CD4-positive, CD25-positive, alpha-beta regulatory T cell (primary cell): ENCODE data around the gene CD80. TPM values are rescaled to one million over a fixed set of nuclear protein-coding genes. Genes with fewer than 3 reads are reported as not detected.

Source experiments
- ATAC-seq, 2 donors: fragments of 150-1000 bp; cut with Tn5 transposase; one replicate each; pipeline ENCODE4 v1.10.0; 2021; ENCODE audit warnings: low read depth in 2 of 2, moderate number of reproducible peaks in 2 of 2, moderate library complexity in 1 of 2
- DNase-seq, 3 donors: peaks; one replicate each; pipeline versions ENCODE4 v3.0.0 to v3.0.0-alpha.2; 2012 to 2022; ENCODE audit warnings: mixed read lengths in 1 of 3
- H3K27ac ChIP-seq: one replicate; pipeline ENCODE4 v1.7.0; 2013; ENCODE audit warnings: mild to moderate bottlenecking, low read length; ENCODE audit not compliant: insufficient read depth, poor library complexity, severe bottlenecking
- H3K27me3 ChIP-seq: one replicate; pipeline ENCODE4 v1.7.0; 2013; ENCODE audit warnings: low read length; ENCODE audit not compliant: control insufficient read depth, insufficient read depth
- H3K36me3 ChIP-seq: one replicate; pipeline ENCODE4 v1.7.0; 2013; ENCODE audit warnings: mild to moderate bottlenecking, low read length, moderate library complexity; ENCODE audit not compliant: control insufficient read depth, insufficient read depth
- H3K4me1 ChIP-seq: 2 replicates; pipeline ENCODE4 v1.7.0; 2013; ENCODE audit warnings: mild to moderate bottlenecking, low read length; ENCODE audit not compliant: insufficient read depth, control insufficient read depth, poor library complexity, severe bottlenecking
- H3K4me3 ChIP-seq: one replicate; pipeline ENCODE4 v1.7.0; 2013; ENCODE audit warnings: low read depth, mild to moderate bottlenecking, low read length, moderate library complexity
- H3K9me3 ChIP-seq, 2 experiments: 1 replicate in 1 of 2; 2 replicates in 1 of 2; pipeline ENCODE4 v1.7.0; 2013; ENCODE audit warnings: low read length in 2 of 2, mild to moderate bottlenecking in 1 of 2, moderate library complexity in 1 of 2; ENCODE audit not compliant: control insufficient read depth in 2 of 2
- H3K27ac Mint-ChIP-seq, 3 donors: one replicate each; pipeline ENCODE4 v1.8.0; 2020 to 2022; ENCODE audit warnings: mild to moderate bottlenecking in 3 of 3, mixed read lengths in 3 of 3, moderate library complexity in 2 of 3
- H3K27me3 Mint-ChIP-seq: one replicate; pipeline ENCODE4 v1.8.0; 2022; ENCODE audit warnings: mild to moderate bottlenecking, mixed read lengths
- H3K36me3 Mint-ChIP-seq: one replicate; pipeline ENCODE4 v1.8.0; 2020; ENCODE audit warnings: mixed read lengths
- H3K4me1 Mint-ChIP-seq, 4 donors: one replicate each; pipeline ENCODE4 v1.8.0; 2020 to 2022; ENCODE audit warnings: mixed read lengths in 4 of 4, mild to moderate bottlenecking in 1 of 4
- H3K4me3 Mint-ChIP-seq, 4 donors: one replicate each; pipeline ENCODE4 v1.8.0; 2020 to 2022; ENCODE audit warnings: mild to moderate bottlenecking in 4 of 4, mixed read lengths in 4 of 4, moderate library complexity in 3 of 4
- H3K9me3 Mint-ChIP-seq, 7 donors: one replicate each; pipeline ENCODE4 v1.8.0; 2020 to 2022; ENCODE audit warnings: mixed read lengths in 7 of 7, mild to moderate bottlenecking in 3 of 7, moderate library complexity in 2 of 7
- polyA plus RNA-seq, 4 donors: library from polyadenylated mRNA; unstranded; fragments of 300-500 nt; fragmentation: Illumina TruSeq; gene quantifications; one replicate each; pipeline ENCODE4 v1.2.3, GENCODE V29; 2021
- total RNA-seq: library from RNA; stranded (reverse); gene quantifications from one replicate; pipeline ENCODE4 v1.2.3, GENCODE V29; 2022

Gene CD80
- total RNA-seq (24.2 TPM), polyA plus RNA-seq (1 to 10 TPM in 3 of 4 donors, under 1 TPM in 1; 0.87 to 2.8 (median 1.9) TPM)

GRCh38 chr3:119559441-119559963 is at the start of gene CD80:
Gene CD80 (minus strand): TSS chr3:119559614. CDS start chr3:119557728, 1,886 bp downstream.
- peak within 1 kb of the TSS; percentile 57 for H3K27ac ChIP-seq
- Mint-ChIP-seq H3K27ac (peak within 1 kb of the TSS; percentile 58 to 81 (median 78)), H3K27me3 (no peaks in the 10 kb centered on the region), H3K4me1 (peaks cover 4 to 56% (median 30%) of the 10 kb centered on the region in 4 donors), H3K9me3 (peaks cover 0 to 3% (median 0%) of the 10 kb centered on the region in 7 donors), H3K36me3 (no peaks in the 10 kb centered on the region), H3K4me3 (peak within 1 kb of the TSS; percentile 19 to 86 (median 72))
- no peaks in the 10 kb centered on the region for H3K36me3 ChIP-seq
- H3K4me1 ChIP-seq: peaks cover 24% of the 10 kb centered on the region
- H3K4me3 ChIP-seq: peak within 1 kb of the TSS; percentile 85
- no peaks in the 10 kb centered on the region for H3K27me3 ChIP-seq
- DNase-seq (peak; percentile 38 to 93 (median 55)), ATAC-seq (peak; percentile 75)
- H3K9me3 ChIP-seq: no peaks in the 10 kb centered on the region

GRCh38 chr3:119608405-119609000 is 49.1 kb upstream of the CD80 start:
- Mint-ChIP-seq H3K27me3 (peaks cover 9% of the 10 kb centered on the region), H3K27ac (no peak overlapping the region), H3K4me1 (peaks cover 0 to 5% (median 0%) of the 10 kb centered on the region in 4 donors), H3K4me3 (no peak overlapping the region), H3K36me3 (no peaks in the 10 kb centered on the region), H3K9me3 (peaks cover 0 to 1% (median 0%) of the 10 kb centered on the region in 7 donors)
- ATAC-seq (no peak), DNase-seq (no peak)
- H3K27me3 ChIP-seq: no peaks in the 10 kb centered on the region
- no peaks in the 10 kb centered on the region for H3K4me1 ChIP-seq
- H3K36me3 ChIP-seq: no peaks in the 10 kb centered on the region
- H3K27ac ChIP-seq: no peak overlapping the region
- no peak overlapping the region for H3K4me3 ChIP-seq
- no peaks in the 10 kb centered on the region for H3K9me3 ChIP-seq

GRCh38 chr3:119604878-119605277 is 45.5 kb upstream of the CD80 start:
- Mint-ChIP-seq H3K9me3 (peaks cover 0 to 1% (median 0%) of the 10 kb centered on the region in 7 donors), H3K27ac (no peak overlapping the region), H3K36me3 (no peaks in the 10 kb centered on the region), H3K27me3 (peaks cover 4% of the 10 kb centered on the region), H3K4me3 (no peak overlapping the region), H3K4me1 (peaks cover 0 to 11% (median 6%) of the 10 kb centered on the region in 4 donors)
- no peaks in the 10 kb centered on the region for H3K27me3 ChIP-seq
- DNase-seq: no peak
- H3K4me3 ChIP-seq: no peak overlapping the region
- no peak for ATAC-seq
- H3K36me3 ChIP-seq: no peaks in the 10 kb centered on the region
- H3K4me1 ChIP-seq: no peaks in the 10 kb centered on the region
- no peak overlapping the region for H3K27ac ChIP-seq
- H3K9me3 ChIP-seq: no peaks in the 10 kb centered on the region

- Mint-ChIP-seq H3K4me1 (peaks cover 0 to 15% (median 6%) of the 10 kb centered on the region in 4 donors), H3K9me3 (peaks cover 0 to 1% (median 0%) of the 10 kb centered on the region in 7 donors), H3K27ac (no peak overlapping the region), H3K36me3 (no peaks in the 10 kb centered on the region), H3K27me3 (peaks cover under 1% of the 10 kb centered on the region), H3K4me3 (no peak overlapping the region)
- Histone ChIP-seq H3K4me3 (no peak overlapping the region), H3K9me3 (no peaks in the 10 kb centered on the region), H3K27ac (no peak overlapping the region), H3K4me1 (no peaks in the 10 kb centered on the region), H3K36me3 (no peaks in the 10 kb centered on the region), H3K27me3 (no peaks in the 10 kb centered on the region)
- no peak for DNase-seq
- ATAC-seq: no peak
Observed at GRCh38 chr3:119602676-119603075, 43.3 kb upstream of the CD80 start.

GRCh38 chr3:119601154-119601553 is 41.7 kb upstream of the CD80 start:
- Mint-ChIP-seq H3K4me3 (no peak overlapping the region), H3K4me1 (peaks cover 0 to 19% (median 7%) of the 10 kb centered on the region in 4 donors), H3K27ac (peak overlapping the region in 1 of 3 donors; percentile 66), H3K36me3 (no peaks in the 10 kb centered on the region), H3K27me3 (no peaks in the 10 kb centered on the region), H3K9me3 (peaks cover 0 to 1% (median 0%) of the 10 kb centered on the region in 7 donors)
- Histone ChIP-seq H3K27me3 (no peaks in the 10 kb centered on the region), H3K27ac (no peak overlapping the region), H3K4me1 (no peaks in the 10 kb centered on the region), H3K9me3 (no peaks in the 10 kb centered on the region), H3K4me3 (no peak overlapping the region), H3K36me3 (no peaks in the 10 kb centered on the region)
- ATAC-seq: no peak
- no peak for DNase-seq

- DNase-seq (peak; percentile 10 to 68 (median 11)), ATAC-seq (peak; percentile 87)
- no peak overlapping the region for H3K4me3 Mint-ChIP-seq
- H3K36me3 Mint-ChIP-seq: no peaks in the 10 kb centered on the region
- Histone ChIP-seq H3K27me3 (no peaks in the 10 kb centered on the region), H3K4me3 (no peak overlapping the region), H3K36me3 (no peaks in the 10 kb centered on the region), H3K4me1 (no peaks in the 10 kb centered on the region), H3K27ac (no peak overlapping the region), H3K9me3 (no peaks in the 10 kb centered on the region)
- H3K27me3 Mint-ChIP-seq: no peaks in the 10 kb centered on the region
- H3K27ac Mint-ChIP-seq: peak overlapping the region in 1 of 3 donors; percentile 66
- peaks cover 0 to 23% (median 7%) of the 10 kb centered on the region in 4 donors for H3K4me1 Mint-ChIP-seq
- H3K9me3 Mint-ChIP-seq: peaks cover 0 to 1% (median 0%) of the 10 kb centered on the region in 7 donors
Observed at GRCh38 chr3:119600732-119601131, 41.3 kb upstream of the CD80 start.

- ATAC-seq (no peak), DNase-seq (no peak)
- Histone ChIP-seq H3K36me3 (no peaks in the 10 kb centered on the region), H3K27me3 (no peaks in the 10 kb centered on the region), H3K27ac (no peak overlapping the region), H3K4me1 (no peaks in the 10 kb centered on the region), H3K9me3 (no peaks in the 10 kb centered on the region), H3K4me3 (no peak overlapping the region)
- Mint-ChIP-seq H3K4me3 (no peak overlapping the region), H3K27ac (no peak overlapping the region), H3K4me1 (peaks cover 0 to 23% (median 7%) of the 10 kb centered on the region in 4 donors), H3K27me3 (no peaks in the 10 kb centered on the region), H3K9me3 (peaks cover 0 to 1% (median 0%) of the 10 kb centered on the region in 7 donors), H3K36me3 (no peaks in the 10 kb centered on the region)
Observed at GRCh38 chr3:119599558-119600174, 40.3 kb upstream of the CD80 start.
